ENCODE data around the gene DNAH3. TPM values are rescaled to one million over a fixed set of nuclear protein-coding genes. Genes with fewer than 3 reads are reported as not detected.

The DNAH3 gene
- total RNA-seq, 1 experiment from 2014 or later, result 0.15 TPM

DNA sequence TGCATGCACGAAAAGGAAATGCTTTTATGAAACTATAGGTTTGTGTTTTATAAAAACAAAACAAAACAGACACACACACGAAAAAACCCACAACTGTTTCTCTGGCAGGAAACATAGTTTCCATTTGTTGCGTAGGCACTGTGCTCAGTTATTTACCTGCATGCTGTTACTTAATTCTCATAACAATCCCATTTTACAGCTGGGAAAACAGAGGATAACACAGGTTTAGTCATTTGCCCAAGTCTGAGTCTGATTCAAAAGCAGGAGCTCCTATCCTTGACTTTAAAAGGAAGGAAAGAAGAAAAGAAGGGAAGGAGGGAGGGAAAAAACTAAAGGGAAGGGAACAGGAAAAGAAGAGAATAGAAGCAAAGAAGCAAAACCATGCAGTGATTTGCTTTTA lies 117.4 kb downstream of the DNAH3 start:
- no peaks in the 10 kb centered on the region for H3K9me2 ChIP-seq (ENCODE audit: insufficient read depth)
- POLR2A ChIA-PET, result no interaction called here
- intact Hi-C loops (cut with micrococcal nuclease), result no loop called here
- BruUV-seq (replicated peaks), result no TSS peak
- no peaks in the 10 kb centered on the region for H3K27me3 ChIP-seq (ENCODE audit: insufficient read depth, low read length)
- H3K36me3 ChIP-seq (ENCODE audit: control insufficient read depth in 1 of 2, insufficient read depth in 2 of 2, low read length in 2 of 2), result no peaks in the 10 kb centered on the region
- no peaks in the 10 kb centered on the region for H3K9me3 ChIP-seq (ENCODE audit: control insufficient read depth in 1 of 2, insufficient read depth in 1 of 2, low read depth in 1 of 2, low read length in 2 of 2)
- no peaks in the 10 kb centered on the region for H3K4me1 ChIP-seq (ENCODE audit: control insufficient read depth in 1 of 2, insufficient read depth in 2 of 2, low read length in 2 of 2)
- H3K4me3 ChIP-seq (replicated peaks in 1 of 2; ENCODE audit: low read depth in 1 of 2, low read length in 2 of 2), result no peak overlapping the region
- no peaks in the 10 kb centered on the region for H4K20me1 ChIP-seq (ENCODE audit: insufficient read depth)
- no peak for DNase-seq (ENCODE audit: low read depth, low spot score)
- RAD21 ChIA-PET (ENCODE audit: low non-redundant PET in 1 of 2, low total read pairs in 2 of 2, uncharacterized antibody in 2 of 2, unreplicated experiment in 2 of 2), result no interaction called here
- TF ChIP-seq FOSL1 (IDR thresholded peaks at IDR 0.05; ENCODE audit: low read depth), result no peak
- TF ChIP-seq SP1 (IDR thresholded peaks at IDR 0.05; ENCODE audit: low read depth), result no peak
- TF ChIP-seq, protein P1, sequence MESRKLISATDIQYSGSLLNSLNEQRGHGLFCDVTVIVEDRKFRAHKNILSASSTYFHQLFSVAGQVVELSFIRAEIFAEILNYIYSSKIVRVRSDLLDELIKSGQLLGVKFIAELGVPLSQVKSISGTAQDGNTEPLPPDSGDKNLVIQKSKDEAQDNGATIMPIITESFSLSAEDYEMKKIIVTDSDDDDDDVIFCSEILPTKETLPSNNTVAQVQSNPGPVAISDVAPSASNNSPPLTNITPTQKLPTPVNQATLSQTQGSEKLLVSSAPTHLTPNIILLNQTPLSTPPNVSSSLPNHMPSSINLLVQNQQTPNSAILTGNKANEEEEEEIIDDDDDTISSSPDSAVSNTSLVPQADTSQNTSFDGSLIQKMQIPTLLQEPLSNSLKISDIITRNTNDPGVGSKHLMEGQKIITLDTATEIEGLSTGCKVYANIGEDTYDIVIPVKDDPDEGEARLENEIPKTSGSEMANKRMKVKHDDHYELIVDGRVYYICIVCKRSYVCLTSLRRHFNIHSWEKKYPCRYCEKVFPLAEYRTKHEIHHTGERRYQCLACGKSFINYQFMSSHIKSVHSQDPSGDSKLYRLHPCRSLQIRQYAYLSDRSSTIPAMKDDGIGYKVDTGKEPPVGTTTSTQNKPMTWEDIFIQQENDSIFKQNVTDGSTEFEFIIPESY (IDR thresholded peaks at IDR 0.05; ENCODE audit: extremely low read depth, insufficient replicate concordance, low read length), result no peak
- TF ChIP-seq POLR2AphosphoS5 (IDR thresholded peaks at IDR 0.05; ENCODE audit: low read depth, low read length), result no peak
- no peak for TF ChIP-seq POLR2A (IDR thresholded peaks at IDR 0.05; ENCODE audit: borderline replicate concordance, extremely low read depth, insufficient read depth, insufficient read length)
- no peak for TF ChIP-seq YY1 (IDR thresholded peaks at IDR 0.05; ENCODE audit: extremely low read depth, insufficient replicate concordance, low read depth, low read length)
- TF ChIP-seq ZNF274 (IDR thresholded peaks at IDR 0.05; ENCODE audit: low read depth, low read length), result no peak
- TF ChIP-seq SRF (IDR thresholded peaks at IDR 0.05; ENCODE audit: low read depth), result no peak
- no peak for TF ChIP-seq REST (IDR thresholded peaks at IDR 0.05; ENCODE audit: low read depth)
- no peak for TF ChIP-seq RAD21 (IDR thresholded peaks at IDR 0.05; ENCODE audit: low read depth)
- no peak for TF ChIP-seq TCF7L2 (IDR thresholded peaks at IDR 0.05; ENCODE audit: borderline replicate concordance, extremely low read depth, insufficient read depth, insufficient read length)
- no peak for TF ChIP-seq CBX3 (IDR thresholded peaks at IDR 0.05; ENCODE audit: low read depth)
- TF ChIP-seq, protein P2, sequence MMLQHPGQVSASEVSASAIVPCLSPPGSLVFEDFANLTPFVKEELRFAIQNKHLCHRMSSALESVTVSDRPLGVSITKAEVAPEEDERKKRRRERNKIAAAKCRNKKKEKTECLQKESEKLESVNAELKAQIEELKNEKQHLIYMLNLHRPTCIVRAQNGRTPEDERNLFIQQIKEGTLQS (IDR thresholded peaks at IDR 0.05), result no peak
- no peak for TF ChIP-seq CEBPB (IDR thresholded peaks at IDR 0.05; ENCODE audit: low read depth)
- TF ChIP-seq JUND (IDR thresholded peaks at IDR 0.05), result no peak
- no peak for TF ChIP-seq ZFX (IDR thresholded peaks at IDR 0.05)
- TF ChIP-seq EGR1 (IDR thresholded peaks at IDR 0.05; ENCODE audit: low read depth), result no peak
- no peak for TF ChIP-seq CTCF (IDR thresholded peaks at IDR 0.05 in 2 of 3, conservative IDR thresholded peaks at IDR 0.05 in 1 of 3; ENCODE audit: borderline replicate concordance in 1 of 3, insufficient read depth in 1 of 3, low read depth in 2 of 3, low read length in 2 of 3)
- TF ChIP-seq EZH2phosphoT487 (IDR thresholded peaks at IDR 0.05; ENCODE audit: borderline replicate concordance), result no peak
- no peak for TF ChIP-seq SIN3A (IDR thresholded peaks at IDR 0.05; ENCODE audit: low read depth)
- no peak overlapping the region for H3K4me2 ChIP-seq (ENCODE audit: low read length)
- ATAC-seq, result no peak
- H3K27ac ChIP-seq (ENCODE audit: low read depth, low read length), result no peak overlapping the region
- no peak overlapping the region for H2AFZ ChIP-seq (ENCODE audit: low read depth, low read length, poor library complexity, severe bottlenecking)
- no peaks in the 10 kb centered on the region for H3K79me2 ChIP-seq (ENCODE audit: insufficient read depth, low read length)
- CTCF ChIA-PET, result no interaction called here
- no peak overlapping the region for H3K9ac ChIP-seq (ENCODE audit: low read length)
